ENCODE results near the gene DENND1A. TPM values are rescaled to one million over a fixed set of nuclear protein-coding genes. Genes with fewer than 3 reads are reported as not detected.

DENND1A gene
- total and polyA plus RNA-seq, 2 experiments from 2014 or later = 13.1 to 14.5 TPM

GRCh38 chr9:123727332-123727731, 202.6 kb downstream of the DENND1A start:
- Histone ChIP-seq H3K27me3 (no peaks in the 10 kb centered on the region), H3K36me3 (no peaks in the 10 kb centered on the region), H3K4me1 (ENCODE audit: low read depth) (no peaks in the 10 kb centered on the region), H3K27ac (no peak overlapping the region), H3K9me3 (ENCODE audit: low read depth) (no peaks in the 10 kb centered on the region), H3K4me3 (no peak overlapping the region)
- TF ChIP-seq CTCF (IDR thresholded peaks at IDR 0.05; ENCODE audit: low read depth, low read length) = no peak
- peak in 1 of 2 donors; percentile 23 for DNase-seq (ENCODE audit: low read depth in 1 of 2, low spot score in 1 of 2)

GRCh38 chr9:123725389-123725788, 204.5 kb downstream of the DENND1A start:
- Histone ChIP-seq H3K4me3 (no peak overlapping the region), H3K27ac (no peak overlapping the region), H3K9me3 (ENCODE audit: low read depth) (no peaks in the 10 kb centered on the region), H3K36me3 (no peaks in the 10 kb centered on the region), H3K27me3 (no peaks in the 10 kb centered on the region), H3K4me1 (ENCODE audit: low read depth) (no peaks in the 10 kb centered on the region)
- no peak for DNase-seq (ENCODE audit: low read depth in 1 of 2, low spot score in 1 of 2)
- no peak for TF ChIP-seq CTCF (IDR thresholded peaks at IDR 0.05; ENCODE audit: low read depth, low read length)

GRCh38 chr9:123724211-123724796, 205.6 kb downstream of the DENND1A start:
- H3K9me3 ChIP-seq (ENCODE audit: low read depth) = no peaks in the 10 kb centered on the region
- peak in 1 of 2 donors; percentile 73 for DNase-seq (ENCODE audit: low read depth in 1 of 2, low spot score in 1 of 2)
- H3K36me3 ChIP-seq = no peaks in the 10 kb centered on the region
- no peaks in the 10 kb centered on the region for H3K4me1 ChIP-seq (ENCODE audit: low read depth)
- peak; percentile 42 for TF ChIP-seq CTCF (IDR thresholded peaks at IDR 0.05; ENCODE audit: low read depth, low read length)
- H3K4me3 ChIP-seq = no peak overlapping the region
- H3K27me3 ChIP-seq = no peaks in the 10 kb centered on the region
- H3K27ac ChIP-seq = no peak overlapping the region

- Histone ChIP-seq H3K9me3 (ENCODE audit: low read depth) (no peaks in the 10 kb centered on the region), H3K36me3 (no peaks in the 10 kb centered on the region), H3K4me1 (ENCODE audit: low read depth) (no peaks in the 10 kb centered on the region), H3K27me3 (no peaks in the 10 kb centered on the region), H3K4me3 (no peak overlapping the region), H3K27ac (no peak overlapping the region)
- no peak for DNase-seq (ENCODE audit: low read depth in 1 of 2, low spot score in 1 of 2)
- no peak for TF ChIP-seq CTCF (IDR thresholded peaks at IDR 0.05; ENCODE audit: low read depth, low read length)
Measured at GRCh38 chr9:123723135-123723875, 206.6 kb downstream of the DENND1A start.

GRCh38 chr9:123722378-123722777, 207.5 kb downstream of the DENND1A start:
- TF ChIP-seq CTCF (IDR thresholded peaks at IDR 0.05; ENCODE audit: low read depth, low read length) = no peak
- no peak for DNase-seq (ENCODE audit: low read depth in 1 of 2, low spot score in 1 of 2)
- Histone ChIP-seq H3K36me3 (no peaks in the 10 kb centered on the region), H3K4me3 (no peak overlapping the region), H3K9me3 (ENCODE audit: low read depth) (no peaks in the 10 kb centered on the region), H3K27ac (no peak overlapping the region), H3K4me1 (ENCODE audit: low read depth) (no peaks in the 10 kb centered on the region), H3K27me3 (no peaks in the 10 kb centered on the region)
